HG03575 (cell line): ENCODE results near the gene KCNJ14.

Experiments
- ATAC-seq: cut with Tn5 transposase; IDR thresholded peaks from one replicate; pipeline ENCODE4 v1.9.1; 2021; ENCODE audit not compliant: unreplicated experiment, insufficient number of reproducible peaks, low FRiP score; ENCODE audit errors: extremely low read depth

KCNJ14 gene

GRCh38 chr19:48455171-48455907, at the start of gene KCNJ14:
TSS of gene KCNJ14 (plus strand) at chr19:48455574. CDS start at chr19:48461725, 6,151 bp downstream.
- no peak for ATAC-seq

GRCh38 chr19:48405850-48406249, 49.5 kb upstream of the KCNJ14 start:
- ATAC-seq, result no peak

- ATAC-seq, result no peak
Measured at GRCh38 chr19:48413879-48414587, 41.3 kb upstream of the KCNJ14 start.

- no peak for ATAC-seq
Measured at GRCh38 chr19:48415395-48415794, 40.0 kb upstream of the KCNJ14 start.

- ATAC-seq, result no peak
Measured at GRCh38 chr19:48415806-48416221, 39.6 kb upstream of the KCNJ14 start.

- ATAC-seq, result no peak
Measured at GRCh38 chr19:48417421-48417820, 38.0 kb upstream of the KCNJ14 start.

- no peak for ATAC-seq
Measured at GRCh38 chr19:48418317-48419064, 36.9 kb upstream of the KCNJ14 start.

GRCh38 chr19:48419158-48419920, 36.0 kb upstream of the KCNJ14 start:
- ATAC-seq, result no peak

- ATAC-seq, result no peak
Measured at GRCh38 chr19:48421548-48421947, 33.8 kb upstream of the KCNJ14 start.

- no peak for ATAC-seq
Measured at GRCh38 chr19:48424694-48425219, 30.6 kb upstream of the KCNJ14 start.

- no peak for ATAC-seq
Measured at GRCh38 chr19:48428670-48429069, 26.7 kb upstream of the KCNJ14 start.

- no peak for ATAC-seq
Measured at GRCh38 chr19:48433337-48433736, 22.0 kb upstream of the KCNJ14 start.

GRCh38 chr19:48436586-48436985, 18.8 kb upstream of the KCNJ14 start:
- ATAC-seq, result no peak

GRCh38 chr19:48441360-48442050, 13.9 kb upstream of the KCNJ14 start:
- no peak for ATAC-seq

- no peak for ATAC-seq
Measured at GRCh38 chr19:48442116-48443035, 13.0 kb upstream of the KCNJ14 start.

- ATAC-seq, result no peak
Measured at GRCh38 chr19:48443256-48443655, 12.1 kb upstream of the KCNJ14 start.

GRCh38 chr19:48443731-48444128, 11.6 kb upstream of the KCNJ14 start:
- no peak for ATAC-seq
